Measurements from ENCODE around the gene ACER1. TPM values are rescaled to one million over a fixed set of nuclear protein-coding genes. Genes with fewer than 3 reads are reported as not detected.

Gene ACER1
- total and polyA plus RNA-seq, 5 donors from 2014 or later = 0.54 to 3.4 (median 0.98) TPM

Other genes with a start within 250 kb of the ACER1 start
- gene RFX2, start 223.1 kb downstream of the ACER1 start, total RNA-seq = 3.3 TPM
- 1 to 10 TPM; 1.3 to 3.0 (median 1.9) TPM for gene RFX2, start 223.1 kb downstream of the ACER1 start, polyA plus RNA-seq
- not detected for gene ACSBG2, start 197.9 kb downstream of the ACER1 start, total RNA-seq
- gene ACSBG2, start 197.9 kb downstream of the ACER1 start, polyA plus RNA-seq = not detected
- gene MLLT1, start 53.6 kb downstream of the ACER1 start, total RNA-seq = 35.6 TPM
- gene MLLT1, start 53.6 kb downstream of the ACER1 start, polyA plus RNA-seq = under 1 TPM; 0.45 to 0.79 (median 0.58) TPM
- gene CLPP, start 27.9 kb upstream of the ACER1 start, total RNA-seq = 75.1 TPM
- 100 to 1,000 TPM; 144 to 209 (median 189) TPM for gene CLPP, start 27.9 kb upstream of the ACER1 start, polyA plus RNA-seq
- gene ALKBH7, start 39.2 kb upstream of the ACER1 start, total RNA-seq = 47.4 TPM
- 100 to 1,000 TPM in 1 of 4 donors, 10 to 100 TPM in 3; 89.1 to 102 (median 94.4) TPM for gene ALKBH7, start 39.2 kb upstream of the ACER1 start, polyA plus RNA-seq
- gene PSPN, start 42.3 kb upstream of the ACER1 start, total RNA-seq = 1.0 TPM
- under 1 TPM; 0.41 to 0.90 (median 0.65) TPM for gene PSPN, start 42.3 kb upstream of the ACER1 start, polyA plus RNA-seq
- 53.4 TPM for gene GTF2F1, start 59.6 kb upstream of the ACER1 start, total RNA-seq
- gene GTF2F1, start 59.6 kb upstream of the ACER1 start, polyA plus RNA-seq = 10 to 100 TPM; 16.0 to 19.7 (median 17.5) TPM
- 156 TPM for gene KHSRP, start 91.2 kb upstream of the ACER1 start, total RNA-seq
- gene KHSRP, start 91.2 kb upstream of the ACER1 start, polyA plus RNA-seq = 10 to 100 TPM in 3 of 4 donors, 1 to 10 TPM in 1; 9.1 to 20.3 (median 11.4) TPM
- 0.42 TPM for gene SLC25A41, start 100.2 kb upstream of the ACER1 start, total RNA-seq
- gene SLC25A41, start 100.2 kb upstream of the ACER1 start, polyA plus RNA-seq = under 1 TPM in 1 of 4 donors, not detected in 3; 0.24 TPM
- gene SLC25A23, start 126.2 kb upstream of the ACER1 start, total RNA-seq = 10.9 TPM
- gene SLC25A23, start 126.2 kb upstream of the ACER1 start, polyA plus RNA-seq = 10 to 100 TPM in 2 of 4 donors, 1 to 10 TPM in 2; 6.6 to 14.7 (median 11.1) TPM
- 1.6 TPM for gene CRB3, start 130.7 kb upstream of the ACER1 start, total RNA-seq
- gene CRB3, start 130.7 kb upstream of the ACER1 start, polyA plus RNA-seq = 1 to 10 TPM; 2.6 to 5.8 (median 3.7) TPM
- gene DENND1C, start 148.2 kb upstream of the ACER1 start, total RNA-seq = 125 TPM
- gene DENND1C, start 148.2 kb upstream of the ACER1 start, polyA plus RNA-seq = 10 to 100 TPM; 36.9 to 42.4 (median 41.4) TPM
- gene TUBB4A, start 168.7 kb upstream of the ACER1 start, total RNA-seq = 1.3 TPM
- gene TUBB4A, start 168.7 kb upstream of the ACER1 start, polyA plus RNA-seq = 1 to 10 TPM in 1 of 4 donors, under 1 TPM in 1, not detected in 2; 0.36 to 1.0 TPM
- gene TNFSF9, start 197.4 kb upstream of the ACER1 start, total RNA-seq = 4.5 TPM
- 1 to 10 TPM in 1 of 4 donors, under 1 TPM in 3; 0.38 to 2.6 (median 0.50) TPM for gene TNFSF9, start 197.4 kb upstream of the ACER1 start, polyA plus RNA-seq